Measurements from ENCODE around the gene GAB2.
A peak's percentile ranks its signal among the peaks of the same experiment; 100 is the strongest.

The GAB2 gene

DNA sequence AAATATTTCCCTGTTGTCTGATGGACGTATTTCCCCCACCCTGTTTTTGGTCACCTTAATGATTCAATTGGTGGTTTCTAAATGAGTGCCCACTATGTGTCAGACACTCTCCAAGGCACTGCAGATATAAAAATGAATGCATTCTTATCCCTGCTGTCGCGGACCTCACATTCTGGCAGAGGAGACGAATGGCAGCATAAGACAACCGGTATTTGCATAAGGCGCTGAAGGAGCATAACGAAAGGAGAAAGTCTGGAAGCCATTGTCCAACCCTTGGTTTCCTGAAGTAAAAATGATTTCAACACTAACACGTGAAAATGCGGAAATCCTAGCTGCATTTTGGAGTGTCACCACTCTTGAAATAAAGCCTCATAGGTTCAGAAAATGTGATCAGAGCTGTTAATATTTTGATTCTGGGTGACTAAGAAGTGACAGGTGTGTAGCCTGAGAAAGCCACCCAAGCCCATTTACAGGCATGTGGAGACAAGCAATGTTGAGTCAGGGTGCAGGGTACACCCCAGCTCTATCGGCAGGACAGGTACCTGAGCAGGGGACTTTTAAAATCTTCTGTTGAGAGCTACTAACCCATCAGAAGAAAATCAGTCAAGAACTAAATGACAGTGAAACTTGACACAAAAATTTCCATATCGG is 10.1 kb upstream of the GAB2 start:
- no peak for DNase-seq

DNA sequence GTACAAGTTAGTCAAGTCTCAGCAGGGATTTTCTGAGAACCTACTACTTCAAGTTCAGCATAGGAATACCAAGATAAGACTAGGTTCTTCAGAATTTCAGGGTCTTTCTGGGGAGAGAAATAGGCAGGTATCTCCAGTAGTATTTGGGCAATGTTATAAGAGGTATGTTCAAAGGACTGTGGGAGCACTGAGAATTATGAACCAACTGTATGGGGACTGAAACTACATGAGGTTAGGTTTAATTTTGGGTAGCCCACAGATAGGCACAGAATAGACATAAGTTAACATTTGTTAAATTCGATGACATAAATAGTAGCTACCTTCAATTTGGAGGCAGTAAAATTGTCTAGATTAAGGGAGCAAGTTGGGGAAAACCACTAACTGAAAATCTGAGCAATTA is 9.2 kb upstream of the GAB2 start:
- DNase-seq = no peak

DNA sequence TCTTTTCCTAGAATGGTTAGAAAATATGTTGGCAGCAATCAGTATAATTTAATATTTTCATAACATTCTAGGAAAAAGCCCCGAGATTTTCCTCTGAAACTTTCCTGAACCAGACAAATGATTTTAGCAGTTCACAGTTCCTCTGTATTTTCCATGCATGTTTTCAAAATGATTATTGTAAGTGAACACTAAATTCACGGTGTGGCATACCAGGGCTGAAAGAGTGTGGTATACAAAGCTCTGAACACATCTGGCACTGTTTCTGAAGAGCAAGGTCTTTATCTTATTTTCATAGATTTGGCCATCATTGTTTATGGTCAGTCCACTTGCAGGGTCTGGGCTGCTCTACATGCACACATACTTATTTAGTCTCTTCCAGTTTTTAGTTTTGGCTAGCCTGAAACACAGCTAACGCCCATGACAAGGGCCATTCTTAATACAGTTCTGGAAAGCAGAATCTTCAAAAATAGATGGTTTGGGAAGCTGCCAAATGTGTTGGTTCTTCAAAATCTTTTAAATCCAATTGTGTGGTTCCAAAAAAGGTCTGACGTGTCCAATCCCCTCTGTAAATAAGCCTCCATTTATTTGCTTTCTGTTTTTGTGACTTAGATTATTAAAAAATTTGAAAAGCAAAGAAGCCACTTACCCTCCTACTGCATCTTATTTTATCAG is 7.9 kb upstream of the GAB2 start:
- no peak for DNase-seq

DNA sequence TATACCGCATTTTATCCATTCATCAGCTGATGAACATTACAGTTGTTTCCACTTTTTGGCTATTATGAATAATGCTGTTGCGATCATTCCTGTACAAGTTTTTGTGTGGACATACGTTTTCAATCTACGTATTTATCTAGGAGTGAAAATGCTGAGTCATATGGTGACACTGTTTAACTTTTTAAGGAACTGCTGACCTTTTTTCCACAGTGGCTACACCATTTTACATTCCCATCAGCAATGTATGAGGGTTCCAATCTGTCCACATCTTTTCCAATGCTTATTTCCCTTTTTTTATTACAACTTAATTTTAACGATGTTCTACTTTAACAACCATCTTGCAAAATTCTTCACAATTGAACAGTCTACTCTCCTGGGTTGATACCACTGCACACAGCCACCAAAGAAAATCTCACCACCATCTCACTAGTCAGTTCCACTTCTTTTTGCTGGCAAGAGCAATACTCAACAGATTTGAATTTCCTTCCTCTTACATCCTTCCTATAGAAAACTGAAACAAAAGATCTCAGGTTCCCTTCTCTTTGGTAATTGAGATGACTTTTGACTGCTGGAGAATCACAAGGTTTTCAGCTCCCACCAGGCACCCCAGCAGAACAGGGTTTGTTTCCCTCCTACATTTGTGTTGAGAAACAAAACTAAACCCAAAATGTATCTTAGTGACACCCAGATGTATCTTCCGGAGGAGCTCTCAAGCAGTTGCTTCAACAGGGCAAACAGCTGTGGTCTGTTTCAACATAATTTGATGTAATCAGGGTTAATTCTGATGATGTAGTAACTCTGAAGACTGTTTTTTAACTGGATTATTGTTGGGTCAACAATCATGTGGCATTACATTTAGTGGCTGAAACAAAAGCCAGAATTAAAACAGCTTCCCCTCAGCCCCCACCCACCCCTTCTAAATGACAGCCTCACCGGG is 7.0 kb upstream of the GAB2 start:
- DNase-seq = peak; percentile 78 to 82

DNA sequence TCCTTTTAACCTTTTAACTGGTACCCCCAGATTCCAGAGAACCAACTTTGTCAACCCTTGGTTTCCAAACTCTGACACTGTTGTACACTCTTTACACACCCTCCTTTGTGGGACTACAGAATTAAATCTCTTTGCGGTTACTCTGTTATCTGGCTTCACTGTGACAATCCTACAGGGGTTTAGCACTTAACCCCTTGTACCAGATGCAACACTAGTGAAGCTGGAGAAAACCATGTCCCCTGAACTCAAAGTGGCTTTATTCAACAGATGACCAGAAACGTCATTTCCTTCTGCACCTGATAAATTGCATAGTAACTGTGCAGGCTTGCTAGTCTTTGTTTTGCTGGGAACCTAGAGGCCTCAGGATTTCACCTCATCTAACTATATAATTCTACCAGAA is 5.6 kb upstream of the GAB2 start:
- no peak for DNase-seq

DNA sequence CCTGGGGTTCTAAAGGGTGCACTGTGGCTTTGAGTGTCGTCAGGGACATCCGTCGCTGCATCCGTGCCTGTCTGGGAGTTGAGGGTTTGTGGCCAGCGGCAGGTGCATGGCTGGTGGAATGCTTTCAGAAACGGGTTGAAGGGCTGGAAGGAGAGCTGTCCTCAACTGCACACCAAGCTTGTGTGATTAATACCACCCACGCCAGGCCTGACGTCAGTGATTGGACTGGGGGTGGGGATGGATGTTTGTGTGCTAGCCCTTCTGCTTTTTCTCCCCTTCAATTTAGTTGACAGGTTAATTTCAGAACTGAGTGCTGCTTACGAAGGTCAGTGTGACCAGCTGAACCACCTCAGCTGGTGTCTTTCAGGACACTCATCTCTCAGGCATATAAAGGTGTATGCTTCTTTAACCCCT is 3.2 kb upstream of the GAB2 start:
- DNase-seq = no peak

DNA sequence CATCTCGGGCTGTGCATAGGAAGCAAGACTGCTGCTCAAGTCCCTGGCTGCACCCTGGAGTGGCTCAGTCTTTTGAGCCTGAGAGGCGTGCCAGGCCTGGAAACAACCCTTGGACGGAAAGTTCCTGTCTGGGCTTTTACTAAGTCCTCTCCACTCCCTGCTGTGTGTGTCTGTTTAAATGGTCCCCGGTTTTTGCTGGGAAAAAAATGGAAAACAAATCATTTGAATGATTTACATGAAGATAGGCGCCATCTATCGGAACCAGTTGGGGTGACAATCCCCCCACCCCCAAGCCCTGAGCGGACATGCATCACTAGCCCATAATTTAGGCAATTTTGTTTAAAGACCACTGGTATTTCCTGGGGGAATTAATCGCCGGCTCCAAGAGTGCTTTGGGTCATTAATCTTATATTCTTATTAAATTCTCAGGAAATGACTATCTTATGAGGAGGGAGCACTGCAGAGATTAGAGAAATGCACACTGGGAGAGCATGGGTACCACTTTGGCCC is 2.7 kb upstream of the GAB2 start:
- peak; percentile 48 to 57 for DNase-seq

DNA sequence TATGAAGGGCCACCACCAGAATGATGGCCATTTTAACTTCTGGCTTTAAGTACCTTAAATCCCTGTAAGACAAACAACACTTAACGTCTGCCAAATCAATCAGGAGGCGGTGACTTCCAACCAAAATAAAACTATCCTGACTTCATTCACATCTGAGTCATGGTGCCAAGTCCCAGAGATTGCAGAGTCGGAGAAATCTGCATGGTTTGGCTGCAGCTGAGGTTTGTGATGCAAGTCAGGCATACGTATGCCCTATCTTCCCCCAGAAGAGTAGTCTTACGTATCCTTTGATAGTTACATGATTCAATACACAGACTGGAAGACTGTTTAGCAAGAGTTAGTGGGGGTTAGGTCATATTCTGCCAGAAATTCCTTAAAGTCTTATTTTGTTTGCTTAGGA is 1.7 kb upstream of the GAB2 start:
- DNase-seq = no peak

DNA sequence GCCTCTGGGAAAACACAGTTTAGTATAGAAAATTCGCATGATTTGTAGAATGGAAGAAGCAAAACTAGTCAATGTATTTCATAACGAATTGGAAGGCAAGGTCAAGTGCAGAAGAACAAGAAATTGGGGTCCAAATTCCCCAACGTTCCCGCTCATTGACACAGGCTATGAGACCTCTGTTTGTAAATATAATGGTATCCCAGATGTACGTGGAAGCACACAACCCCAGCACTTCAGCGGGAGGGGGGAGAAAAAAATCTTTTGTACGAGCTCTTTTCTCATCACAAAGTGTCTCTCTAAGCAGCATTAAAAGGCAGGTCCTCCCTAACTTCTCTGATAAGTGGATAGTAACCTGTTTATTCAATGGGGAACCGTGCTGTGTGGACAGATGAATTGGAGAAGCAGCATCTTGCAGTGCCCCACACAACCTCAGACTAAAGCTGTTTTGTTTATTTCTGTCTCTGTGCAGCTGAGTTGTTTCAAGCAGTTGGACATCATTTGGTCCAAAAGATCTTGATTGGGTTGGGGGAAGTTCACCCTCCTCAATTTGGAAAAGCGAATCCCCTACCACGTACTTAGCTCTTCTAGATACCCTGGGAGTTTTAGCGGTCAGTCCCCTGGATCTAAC is 1.1 kb upstream of the GAB2 start:
- DNase-seq = no peak

DNA sequence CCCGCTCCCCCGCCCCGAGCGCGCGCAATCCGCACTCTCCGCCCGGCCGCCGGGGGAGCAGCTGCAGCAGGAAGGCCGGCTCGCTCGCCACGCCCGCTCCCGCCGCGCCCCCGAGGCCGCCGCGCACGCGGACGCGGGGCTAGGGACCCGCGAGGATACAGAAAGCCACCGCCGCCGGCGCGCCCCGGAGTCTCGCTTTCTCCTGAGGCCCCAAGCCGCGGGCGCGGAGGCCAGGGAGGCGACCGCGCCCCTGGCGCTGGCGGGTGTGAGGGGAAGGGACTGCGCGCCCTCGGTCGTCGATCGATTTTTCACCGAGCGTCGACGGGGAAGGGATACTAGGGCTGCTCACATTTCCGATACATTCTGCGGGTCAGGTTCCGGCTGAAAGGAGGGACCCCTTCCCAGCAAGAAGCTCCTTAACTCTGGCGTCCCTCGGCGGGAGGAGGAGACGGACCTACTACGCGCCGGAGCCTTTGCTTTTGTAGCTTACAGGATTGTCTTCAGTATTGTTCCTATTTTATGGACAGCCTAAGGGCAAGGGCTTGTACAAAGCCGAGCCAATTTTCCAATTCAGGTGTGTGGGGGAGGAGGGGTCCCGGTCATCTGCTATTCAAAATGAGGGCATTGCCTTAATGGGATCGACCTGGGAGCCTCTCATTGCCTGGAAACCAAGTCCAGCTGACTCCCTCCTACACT is 416 bp upstream of the GAB2 start:
- peak; percentile 69 to 79 for DNase-seq

DNA sequence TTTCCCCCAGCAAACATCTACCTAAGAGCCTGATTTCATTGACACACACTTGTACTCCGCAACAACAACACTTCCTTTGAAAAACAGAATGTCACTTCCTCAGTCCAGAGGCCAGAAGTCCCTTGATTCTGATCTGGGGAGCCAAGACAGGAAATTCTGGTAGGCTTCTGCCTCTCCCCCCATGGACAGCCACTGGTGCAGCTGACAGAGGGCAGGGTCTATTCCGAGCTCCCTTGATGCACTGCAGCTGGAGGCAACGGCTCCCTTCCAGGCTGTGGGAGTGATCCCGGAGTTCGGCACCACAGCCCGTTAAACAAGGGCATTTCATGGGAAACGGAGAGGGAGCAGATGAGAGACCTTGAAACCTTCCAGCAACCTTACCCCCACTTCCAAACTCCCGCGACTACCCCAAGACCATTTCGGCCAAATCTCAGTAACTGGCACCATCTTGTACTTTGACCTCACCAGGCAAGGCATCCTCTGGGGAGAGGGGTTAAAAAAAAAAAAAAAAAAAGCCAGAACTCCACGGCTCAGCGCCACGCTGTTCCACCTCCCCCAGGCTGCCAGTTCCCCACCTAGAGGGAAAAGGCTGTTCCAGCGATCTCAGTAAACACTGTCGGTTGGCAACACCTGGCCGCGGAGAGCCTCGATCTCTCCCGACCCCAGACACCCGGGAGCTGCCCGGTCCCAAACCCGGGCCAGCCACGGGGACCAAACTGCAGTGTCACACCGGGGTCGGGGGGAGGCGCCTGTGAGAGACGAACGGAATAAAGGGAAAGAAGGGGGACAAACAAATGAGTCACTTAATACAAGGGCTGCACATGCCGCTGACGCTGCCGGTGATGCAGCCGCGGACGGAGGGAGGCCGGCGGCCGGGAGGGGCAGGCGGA is 1.1 kb downstream of the GAB2 start:
- DNase-seq = peak; percentile 83 to 85

DNA sequence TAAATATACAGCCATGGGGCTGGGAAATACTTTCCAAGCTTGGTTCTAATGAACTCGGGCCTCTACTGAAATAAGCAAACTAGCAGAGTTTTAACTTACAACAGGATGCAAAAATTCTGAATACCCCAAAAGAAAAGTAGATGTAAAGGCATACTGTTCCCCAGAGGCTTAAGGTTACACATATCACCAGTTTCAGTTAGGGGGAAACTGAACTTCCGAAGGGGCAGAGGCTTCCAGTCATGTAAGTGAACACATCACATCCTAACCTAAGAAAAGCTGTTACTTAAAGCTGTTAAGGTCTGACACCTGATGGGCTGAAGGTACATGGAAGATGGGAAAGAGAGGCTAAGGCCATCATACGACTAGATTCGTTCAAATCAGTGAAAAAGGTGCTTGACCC is 2.3 kb downstream of the GAB2 start:
- DNase-seq = no peak

DNA sequence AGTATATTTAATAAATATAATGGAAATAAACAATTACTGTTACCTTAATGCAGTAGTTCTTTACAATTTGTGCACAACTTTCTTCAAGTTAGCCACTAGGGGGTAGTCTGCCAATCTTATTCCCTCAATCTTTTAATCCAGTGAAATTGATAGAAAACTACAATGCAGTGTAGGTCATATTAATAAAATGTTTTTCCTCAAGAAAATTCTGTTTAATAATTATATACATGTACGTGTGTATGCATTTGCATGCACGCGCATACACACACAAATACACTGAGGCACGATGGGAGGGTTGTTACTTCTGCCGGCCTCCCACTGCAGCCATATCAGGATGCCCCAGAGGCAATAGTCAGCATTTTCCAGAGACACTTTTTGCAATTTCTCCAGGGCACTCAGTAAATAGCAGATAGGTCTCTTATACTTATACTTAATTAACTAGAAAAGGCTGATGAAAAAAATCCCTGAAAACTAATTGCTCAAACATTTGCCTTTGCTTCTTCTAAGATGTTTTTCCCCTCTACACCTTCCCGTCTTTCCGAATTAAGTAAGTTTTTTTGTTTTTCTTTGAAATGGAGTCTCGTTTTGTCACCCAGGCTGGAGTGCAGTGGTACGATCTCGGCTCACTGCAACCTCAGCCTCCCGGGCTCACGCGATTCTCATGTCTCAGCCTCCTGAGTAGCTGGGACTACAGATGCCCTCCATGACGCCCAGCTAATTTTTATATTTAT is 3.1 kb downstream of the GAB2 start:
- DNase-seq = peak; percentile 59 to 74

DNA sequence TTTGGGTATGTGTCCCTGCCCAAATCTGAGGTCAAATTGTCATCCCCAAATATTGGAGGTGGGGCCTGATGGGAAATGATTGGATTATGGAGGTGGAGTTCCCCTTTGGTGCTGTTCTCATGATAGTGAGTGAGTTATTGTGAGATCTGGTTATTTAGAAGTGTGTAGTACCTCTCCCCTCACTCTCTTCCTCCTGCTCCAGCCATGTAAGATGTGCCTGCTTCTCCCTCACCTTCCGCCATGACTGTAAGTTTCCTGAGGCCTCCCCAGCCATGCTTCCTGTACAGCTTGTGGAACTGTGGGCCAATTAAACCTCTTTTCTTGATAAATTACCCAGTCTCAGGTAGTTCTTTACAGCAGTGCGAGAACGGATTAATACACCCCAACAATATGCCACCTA is 9.0 kb downstream of the GAB2 start:
- no peak for DNase-seq

DNA sequence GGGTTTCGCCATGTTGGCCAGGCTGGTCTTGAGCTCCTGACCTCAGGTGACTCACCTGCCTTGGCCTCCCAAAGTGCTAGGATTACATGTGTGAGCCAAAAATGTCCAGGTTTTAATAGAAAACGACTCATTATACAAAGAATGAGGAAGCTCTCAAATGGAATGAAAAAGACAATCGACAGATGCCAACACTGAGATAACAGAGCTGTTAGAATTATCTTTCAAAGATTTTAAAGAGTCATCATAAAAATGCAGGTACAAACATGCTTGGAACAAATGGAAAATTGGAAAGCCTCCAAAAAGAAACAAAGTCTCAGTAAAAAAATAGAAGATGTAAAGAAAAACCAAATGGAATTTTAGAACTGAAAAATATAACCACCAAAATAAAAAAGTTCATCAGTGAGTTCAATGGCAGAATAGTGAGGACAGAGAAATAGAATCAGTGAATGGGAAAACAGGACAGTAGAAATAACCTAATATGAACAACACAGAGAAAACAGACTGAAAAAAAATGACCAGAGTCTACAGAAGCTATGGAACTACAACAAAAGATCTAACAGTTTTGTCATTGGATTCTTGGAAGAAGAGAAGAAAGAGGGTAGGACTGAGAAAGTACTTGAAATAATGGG is 10.9 kb downstream of the GAB2 start:
- DNase-seq = no peak

DNA sequence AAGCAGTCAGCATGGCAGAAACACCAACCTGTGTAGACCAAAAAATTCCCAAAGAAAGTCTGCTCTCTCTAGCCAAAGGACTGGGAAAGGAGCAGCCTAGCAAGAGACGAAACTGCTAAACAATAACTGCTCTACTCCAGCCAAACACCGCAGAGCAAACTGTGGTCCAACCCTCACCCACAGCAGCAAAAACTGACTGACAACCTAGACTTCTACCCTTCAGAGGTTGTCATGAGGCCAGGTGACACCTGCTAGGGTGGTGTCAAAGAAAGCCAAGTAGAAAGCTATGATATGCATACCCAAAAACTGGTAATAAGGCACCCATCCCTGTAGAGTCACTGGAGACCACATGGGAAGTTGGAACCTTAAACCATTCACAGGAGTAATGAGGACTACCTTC is 11.8 kb downstream of the GAB2 start:
- DNase-seq = no peak

DNA sequence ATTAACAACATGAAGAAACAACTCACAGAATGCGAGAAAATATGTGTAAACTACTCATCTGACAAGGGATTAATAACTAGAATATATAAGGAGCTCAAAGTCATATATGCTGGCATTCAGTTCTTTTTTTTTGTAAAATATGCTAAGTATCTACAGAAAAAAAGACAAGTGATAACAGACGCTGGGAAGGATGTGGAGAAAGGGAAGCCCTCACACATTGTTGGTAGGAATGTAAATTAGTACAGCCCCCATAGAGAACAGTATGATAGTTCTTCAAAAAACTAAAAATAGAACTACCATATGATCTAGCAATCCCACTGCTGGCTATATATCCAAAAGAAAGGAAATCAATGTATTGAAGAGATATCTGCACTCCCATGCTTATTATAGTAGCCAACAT is 13.8 kb downstream of the GAB2 start:
- no peak for DNase-seq

DNA sequence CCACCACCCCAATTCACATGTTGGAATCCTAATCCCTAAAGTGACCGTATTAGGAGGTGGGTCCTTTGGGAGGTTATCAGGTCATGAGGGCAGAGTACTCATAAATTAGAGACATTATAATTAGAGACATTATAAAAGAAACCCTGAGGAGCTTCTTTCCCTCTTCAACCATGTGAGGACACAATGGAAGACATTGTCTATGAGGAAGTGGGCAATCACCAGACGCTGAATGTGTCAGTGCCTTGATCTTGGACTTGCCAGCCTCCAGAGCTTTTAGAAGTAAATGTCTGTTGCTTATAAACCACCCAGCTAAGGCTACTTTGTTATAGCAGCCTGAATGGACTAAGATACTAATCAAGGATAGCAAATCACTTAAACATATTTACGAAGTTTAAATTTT is 14.8 kb downstream of the GAB2 start:
- no peak for DNase-seq

DNA sequence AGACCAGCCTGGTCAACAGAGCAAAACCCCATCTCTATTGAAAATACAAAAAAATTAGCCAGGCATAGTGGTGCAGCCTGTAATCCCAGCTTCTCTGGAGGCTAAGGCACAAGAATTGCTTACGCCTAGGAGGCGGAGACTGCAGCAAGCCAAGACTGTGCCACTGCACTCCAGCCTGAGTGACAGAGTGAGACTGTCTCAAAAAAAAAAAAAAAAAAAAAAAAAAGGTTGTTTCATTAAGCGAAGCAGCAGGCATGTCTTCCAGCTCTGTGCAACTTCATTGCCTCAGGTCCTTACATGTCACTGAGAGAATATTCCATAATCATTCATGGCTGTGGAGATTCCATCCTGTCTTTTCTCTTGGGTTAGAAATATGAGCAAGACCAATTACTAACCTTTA is 16.9 kb downstream of the GAB2 start:
- DNase-seq = no peak

DNA sequence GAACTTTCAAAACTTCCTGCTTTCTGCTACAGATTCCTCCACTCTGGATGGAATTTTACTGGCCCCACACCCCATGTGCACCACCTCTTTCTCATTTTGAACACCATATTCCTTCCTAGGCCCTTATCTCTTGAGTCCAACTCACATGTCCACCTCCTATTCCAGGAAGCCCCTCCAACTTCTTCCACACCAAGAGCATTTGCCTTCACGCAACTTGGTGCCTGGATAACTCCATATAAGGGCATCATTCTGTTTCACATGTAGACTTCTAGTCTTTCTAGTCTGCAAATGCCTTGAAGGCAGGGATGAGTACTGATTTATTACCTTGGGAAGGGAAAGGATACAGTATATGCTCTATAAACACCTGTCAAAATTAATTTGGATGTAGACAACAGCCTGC is 17.5 kb downstream of the GAB2 start:
- no peak for DNase-seq

All from Kasumi-1 (cell line).